GM19240 (cell line): ENCODE results near the gene TTC34.

ENCODE experiments used
- DNase-seq: peaks from one replicate; pipeline ENCODE4 v3.0.0; 2011; ENCODE audit warnings: low spot score; ENCODE audit not compliant: insufficient read length

TTC34 gene

DNA sequence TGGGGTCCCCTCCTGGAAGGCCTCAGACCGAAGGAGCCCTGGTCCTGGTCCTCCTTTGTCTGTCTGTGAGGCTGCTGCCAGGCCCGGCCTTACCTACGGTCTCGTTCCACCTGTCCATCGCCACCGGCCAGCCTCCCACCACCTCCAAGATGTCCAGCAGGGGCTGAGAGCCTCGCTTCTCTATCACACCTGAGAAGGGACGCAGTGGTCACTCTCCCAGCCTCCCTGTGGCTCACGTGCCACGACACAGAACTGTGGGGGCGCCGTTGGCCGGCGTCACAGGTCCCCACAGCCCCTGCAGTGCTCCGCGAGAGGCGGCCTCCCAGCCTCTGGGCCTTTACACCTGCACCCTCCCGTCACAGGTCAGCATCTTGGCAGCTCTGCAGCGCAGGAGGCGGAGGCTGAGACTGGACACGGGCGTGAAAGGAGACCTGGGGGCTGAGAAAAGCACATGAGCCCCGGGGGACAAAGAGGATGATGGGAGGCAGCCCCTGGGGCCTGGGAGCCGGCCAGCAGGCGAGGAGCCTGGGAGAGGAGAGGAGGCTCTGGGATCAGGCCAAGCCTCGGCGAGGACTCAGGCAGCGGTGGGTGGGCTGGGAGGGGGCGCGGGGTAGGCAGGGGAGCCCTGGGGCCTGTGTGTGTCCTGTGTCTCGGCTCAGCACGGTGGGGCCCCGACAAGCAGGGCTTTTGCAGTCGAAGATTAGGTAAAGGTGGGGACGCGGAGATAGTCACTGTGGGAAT, 194.4 kb downstream of the TTC34 start:
- no peak for DNase-seq

DNA sequence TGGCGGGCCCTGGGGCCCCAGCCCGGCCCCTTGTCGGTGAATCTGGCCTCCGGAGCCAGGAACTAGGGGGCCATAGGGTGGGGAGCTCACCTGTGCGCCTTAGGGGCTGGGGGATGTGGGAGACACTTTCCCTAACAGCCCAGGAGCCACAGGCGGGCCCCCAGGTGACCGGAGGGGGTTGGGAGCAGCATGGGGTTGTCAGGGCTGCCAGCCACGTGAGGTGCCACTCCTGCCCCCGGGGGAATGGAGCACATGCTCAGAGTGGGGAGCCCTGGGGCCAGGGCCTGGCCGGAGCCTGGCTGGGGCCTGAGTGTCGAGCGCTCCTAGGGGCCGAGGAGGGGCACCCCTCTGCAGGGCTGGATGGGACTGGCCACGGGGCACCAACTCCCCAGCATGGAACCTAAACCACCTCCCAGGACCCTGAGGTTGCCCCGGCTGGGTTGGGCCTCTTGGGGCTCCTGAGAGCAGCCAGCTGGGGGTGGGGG, 195.1 kb downstream of the TTC34 start:
- no peak for DNase-seq

DNA sequence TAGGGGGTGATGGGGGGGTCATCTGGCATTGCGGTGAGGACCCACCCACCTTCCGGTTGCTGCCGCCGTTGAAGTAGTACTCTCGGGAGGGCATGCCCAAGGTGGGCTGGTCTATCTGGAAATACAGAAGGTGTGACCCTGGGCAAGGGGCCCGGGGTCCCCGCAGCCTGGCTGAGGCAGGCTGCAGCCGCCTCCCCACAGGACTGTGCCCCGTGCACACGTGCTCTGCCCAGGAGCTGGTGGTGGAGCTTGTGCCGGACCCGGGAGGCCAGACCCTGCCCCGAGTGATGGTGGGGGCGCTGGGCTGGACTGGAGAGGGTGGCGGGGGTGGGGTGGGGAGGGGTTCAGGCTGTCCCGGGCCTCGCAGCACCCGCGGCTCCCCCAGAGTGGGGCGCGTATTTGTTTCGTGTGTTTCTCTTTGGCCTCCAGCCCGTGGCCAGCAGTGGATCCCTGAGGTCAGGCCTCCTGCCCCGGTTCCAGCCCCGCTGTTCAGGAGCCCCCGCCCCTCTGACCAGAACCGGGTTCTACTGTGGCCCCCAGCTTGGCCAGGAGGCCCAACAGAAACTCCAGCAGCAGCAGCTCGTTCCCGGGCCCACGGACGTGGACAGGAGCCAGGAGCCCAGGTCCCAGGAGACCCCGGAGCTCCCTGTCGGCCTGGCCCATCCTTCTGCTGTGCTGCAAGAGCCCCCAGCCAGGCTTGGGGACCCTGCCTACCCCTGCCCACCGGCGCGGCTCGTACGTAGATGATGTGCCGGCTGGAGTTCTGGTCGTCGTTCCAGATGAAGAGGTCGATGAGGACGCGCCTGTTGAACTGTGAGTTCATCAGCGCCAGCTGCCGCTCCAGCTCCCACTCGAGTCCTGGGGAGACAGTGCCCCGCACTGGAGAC, 195.7 kb downstream of the TTC34 start:
- DNase-seq, result no peak

DNA sequence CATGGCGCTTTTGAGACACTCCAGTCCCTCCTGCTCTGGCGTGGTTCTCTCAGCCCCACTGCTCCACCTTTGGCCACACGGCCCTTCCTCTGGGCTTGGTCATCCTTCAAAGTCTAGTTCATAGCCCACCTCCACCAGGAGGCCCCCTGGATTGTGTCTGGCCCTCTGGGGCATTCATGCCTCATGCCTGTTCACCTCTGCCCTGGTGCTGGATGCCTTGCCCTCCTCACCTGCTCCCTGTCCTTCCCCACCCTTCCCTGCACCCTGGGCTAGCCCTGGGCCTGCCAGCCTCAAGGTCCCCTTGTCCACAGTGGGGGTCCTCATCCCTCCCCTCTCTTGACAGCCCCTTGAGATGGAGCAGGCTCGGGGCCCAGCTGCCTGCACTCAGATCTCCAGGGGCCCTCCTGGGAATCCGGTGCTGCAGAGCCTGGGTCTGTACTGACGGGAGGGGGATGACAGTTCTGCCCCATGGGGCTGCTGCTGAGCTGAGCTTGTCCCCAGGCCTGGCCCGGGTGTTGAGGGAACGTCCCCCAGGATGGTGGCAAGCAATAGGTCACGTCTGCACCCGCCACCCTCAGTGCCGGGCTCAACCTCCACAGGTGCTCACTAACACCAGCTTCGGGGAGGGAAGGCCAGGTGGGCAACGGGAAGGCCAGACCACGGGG, 196.5 kb downstream of the TTC34 start:
- no peak for DNase-seq

DNA sequence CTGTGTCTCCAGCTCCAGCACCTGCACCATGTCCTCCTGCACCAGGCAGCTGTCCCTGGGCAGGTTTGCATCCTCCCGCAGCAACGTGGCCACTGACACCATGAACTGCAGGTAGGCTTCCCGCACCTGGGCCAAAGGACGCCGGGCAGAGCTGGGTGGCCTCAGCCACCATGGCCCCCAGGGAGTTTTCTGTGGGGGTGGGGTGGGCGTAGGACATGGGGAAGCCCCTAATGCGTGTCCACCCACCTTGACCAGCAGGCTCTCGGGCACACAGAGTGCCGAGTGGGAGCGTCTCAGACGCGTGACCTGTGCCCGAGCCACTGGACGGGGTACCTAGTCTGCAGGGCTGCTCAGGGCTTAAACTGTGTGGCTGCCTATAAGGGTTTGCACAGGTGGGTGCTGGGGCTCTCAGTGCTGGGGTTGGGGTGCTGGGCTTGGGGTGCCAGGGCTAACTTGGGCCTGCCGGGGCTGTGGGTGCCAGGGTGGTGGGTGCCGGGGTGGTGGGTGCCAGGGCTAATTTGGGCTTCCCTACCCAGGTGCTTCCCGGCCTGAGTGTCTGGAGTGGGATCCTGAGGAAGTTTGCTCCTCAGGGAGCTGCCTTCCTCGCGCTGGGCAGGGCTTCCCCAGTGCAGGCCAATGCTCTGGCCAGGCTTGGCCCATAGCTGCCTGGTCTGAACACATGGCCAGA, 197.2 kb downstream of the TTC34 start:
- no peak for DNase-seq

GRCh38 chr1:2603521-2604155, 197.9 kb downstream of the TTC34 start:
- DNase-seq, result no peak

DNA sequence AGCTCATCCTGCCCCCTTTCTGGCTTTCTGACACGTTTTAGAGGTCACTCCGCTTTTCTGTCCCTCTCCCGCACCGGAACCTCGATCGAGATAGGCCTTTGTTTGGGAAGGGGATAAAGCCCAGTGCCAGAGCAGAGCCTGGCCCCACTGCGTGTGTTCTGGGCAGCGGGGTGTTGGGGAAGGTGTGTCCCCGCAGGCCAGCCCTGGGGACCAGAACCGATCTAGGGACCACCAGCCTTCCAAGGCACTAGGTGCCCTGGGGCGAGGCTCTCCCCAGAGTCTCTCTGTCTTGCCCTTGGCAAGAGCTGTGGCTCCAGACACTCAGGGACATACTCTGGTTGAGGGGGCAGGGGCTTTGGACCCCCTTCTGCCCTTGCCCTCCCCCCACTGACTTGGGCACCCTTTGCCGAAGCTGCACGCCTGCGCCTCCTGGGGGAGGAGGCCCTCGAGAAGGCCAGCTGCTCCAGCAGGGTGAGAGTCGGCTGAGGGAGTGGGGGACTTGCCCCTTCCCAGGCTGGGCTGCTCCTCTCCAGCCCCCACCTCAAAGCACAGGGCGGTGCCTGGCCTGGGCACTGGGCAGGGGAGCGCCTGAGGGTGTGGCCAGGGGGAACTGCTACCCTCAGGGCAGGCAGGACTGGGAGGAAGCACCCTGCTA, 198.5 kb downstream of the TTC34 start:
- no peak for DNase-seq

DNA sequence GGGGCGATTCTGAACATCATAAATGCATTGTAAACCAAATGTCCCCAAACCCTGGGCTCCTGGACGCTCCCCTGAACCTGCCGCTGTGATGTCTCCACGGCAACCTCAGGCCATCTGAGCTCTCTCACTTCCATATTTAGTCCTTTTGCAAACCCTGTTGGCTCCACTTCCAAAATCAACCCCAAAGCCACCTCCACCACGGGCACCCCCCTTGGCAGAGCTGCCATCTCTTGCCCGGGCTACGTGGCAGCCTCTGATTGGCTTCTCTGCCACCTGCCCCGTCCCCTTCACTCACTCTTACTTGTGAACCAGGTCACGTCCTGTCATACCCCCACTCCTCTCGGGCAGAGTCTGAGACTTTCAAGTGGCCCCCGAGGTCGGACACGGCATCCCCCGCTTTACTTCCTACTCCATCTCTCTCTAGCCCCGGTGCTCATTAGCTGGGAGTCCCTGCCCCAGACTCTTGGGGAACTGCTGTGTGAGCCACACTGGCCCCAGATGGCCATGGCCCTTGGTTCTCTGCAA, 199.1 kb downstream of the TTC34 start:
- DNase-seq, result no peak

DNA sequence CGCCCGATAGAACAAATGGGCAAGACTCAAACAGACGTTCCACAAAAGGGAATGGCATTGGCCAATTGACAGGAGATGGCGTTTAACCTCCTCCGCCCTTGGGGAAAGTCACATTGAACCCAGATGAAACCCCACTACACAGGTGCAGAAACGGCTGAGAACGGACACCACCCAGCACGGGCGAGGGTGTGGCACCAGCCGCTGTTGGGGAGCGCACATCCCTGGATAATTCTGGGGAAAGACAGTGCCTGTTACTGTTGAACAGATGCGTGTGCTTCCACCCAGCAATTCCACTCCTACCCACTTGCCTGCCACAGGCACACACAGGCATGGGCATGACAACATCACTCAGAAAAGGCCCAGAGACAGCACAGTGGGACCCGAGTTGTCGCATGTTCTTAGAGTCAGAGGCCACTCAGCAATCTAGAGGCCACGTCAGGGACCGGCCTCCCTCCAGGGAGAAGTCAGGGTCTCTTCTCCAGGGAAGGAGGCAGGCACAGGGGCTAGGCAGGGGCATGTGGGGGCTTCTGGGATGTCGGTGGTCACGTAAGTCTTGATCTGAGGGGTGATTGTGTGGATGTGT, 199.7 kb downstream of the TTC34 start:
- DNase-seq, result no peak

DNA sequence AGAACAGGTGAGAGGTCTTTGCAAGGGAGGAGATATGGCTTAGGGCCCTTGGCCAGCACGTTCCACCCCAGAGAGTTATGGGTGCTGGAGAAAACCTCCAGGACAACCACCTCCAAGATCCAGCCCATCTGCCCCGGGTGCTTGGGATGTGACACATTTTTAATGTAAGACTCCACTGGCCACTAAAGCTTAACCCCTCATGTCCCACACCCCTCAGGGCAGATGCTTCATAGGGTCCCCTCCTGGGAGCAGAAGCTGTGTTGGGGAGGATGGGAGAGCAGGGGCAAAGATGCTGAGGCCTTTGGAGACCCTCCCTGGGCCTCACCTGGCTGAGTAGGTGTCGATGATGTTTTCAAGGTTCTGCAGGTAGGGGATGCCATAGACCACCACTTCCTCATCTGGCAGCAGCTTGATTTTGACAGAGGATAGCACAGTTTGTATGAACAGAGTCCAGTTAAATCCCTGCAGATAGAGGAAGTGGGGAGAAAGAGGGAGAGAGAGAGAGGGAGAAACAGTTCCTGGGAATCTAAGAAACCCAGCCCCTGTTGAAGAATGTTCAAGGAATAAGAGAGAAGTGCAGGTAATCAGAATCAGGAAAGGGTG, 203.1 kb downstream of the TTC34 start:
- no peak for DNase-seq

DNA sequence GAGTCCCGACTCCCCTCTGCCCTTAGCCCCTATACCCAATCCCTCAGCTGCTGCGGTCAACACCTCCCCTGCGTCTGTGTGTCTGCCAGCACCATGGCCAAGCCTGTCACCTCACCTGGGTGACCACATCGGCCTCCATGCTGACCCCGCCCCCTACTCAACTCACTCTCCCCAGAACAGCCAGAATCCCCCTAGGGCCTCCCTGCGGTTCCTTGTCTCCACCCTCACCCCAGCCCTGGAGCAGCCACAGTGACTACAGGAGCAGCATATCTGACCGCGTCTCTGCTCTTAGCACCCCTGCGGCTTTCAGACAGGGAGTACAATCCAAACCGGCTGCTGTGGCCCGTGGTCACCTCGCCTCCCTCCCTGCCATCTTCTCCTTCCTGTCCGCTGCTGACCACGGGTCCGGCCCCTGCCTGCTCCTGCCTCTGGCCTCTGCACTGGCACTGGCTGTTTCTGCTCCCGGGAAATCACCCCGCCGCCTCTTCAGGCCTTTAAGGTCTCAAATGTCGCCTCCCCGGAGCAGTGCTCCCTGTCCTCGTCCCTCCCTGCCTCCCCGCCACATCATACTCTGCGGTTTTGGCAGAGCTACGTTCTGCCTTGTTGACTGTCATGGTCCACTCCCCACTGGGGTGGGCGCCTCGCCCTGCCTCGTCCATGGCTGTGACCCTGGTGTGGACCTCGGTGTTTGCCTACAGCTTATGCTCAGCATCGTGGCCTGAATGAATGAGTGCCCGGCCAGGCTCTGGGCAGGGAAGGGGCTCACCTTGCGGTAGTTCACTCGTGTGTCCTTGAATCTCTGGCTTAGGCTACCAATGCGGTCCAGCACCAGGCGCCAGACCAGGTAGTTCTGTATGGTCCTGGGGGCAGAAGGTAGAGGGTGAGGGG, 203.8 kb downstream of the TTC34 start:
- no peak for DNase-seq

- DNase-seq, result no peak
Observed at GRCh38 chr1:2596530-2597333, 204.8 kb downstream of the TTC34 start.

- DNase-seq, result no peak
Observed at GRCh38 chr1:2595812-2596529, 205.5 kb downstream of the TTC34 start.

DNA sequence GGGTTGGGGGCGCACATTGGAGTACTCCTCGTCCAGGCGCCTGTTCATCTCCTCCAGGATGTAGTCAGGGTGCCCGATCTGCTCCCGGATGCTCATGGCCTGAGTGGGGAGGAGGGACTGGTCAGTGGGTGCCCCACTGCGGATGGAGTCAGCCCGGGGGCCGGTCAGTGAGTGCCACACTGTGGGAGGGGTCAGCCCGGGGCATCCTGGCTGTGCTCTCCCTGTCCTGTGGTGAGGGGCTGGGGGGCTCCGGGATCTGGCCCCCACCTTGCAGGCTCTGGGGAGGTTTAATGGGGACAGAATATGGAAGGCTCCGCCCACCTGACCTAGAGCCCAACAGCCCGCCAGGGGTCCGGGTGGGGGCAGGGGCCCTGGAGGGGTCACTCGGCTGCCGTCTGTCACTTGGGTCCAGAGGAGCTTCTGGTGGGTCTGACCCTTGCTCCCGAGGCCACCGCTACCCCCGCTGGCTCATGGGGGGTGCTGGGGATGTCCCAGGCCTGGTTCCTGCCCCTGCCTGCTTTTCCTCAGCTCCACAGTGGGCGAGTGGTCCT, 206.2 kb downstream of the TTC34 start:
- no peak for DNase-seq

DNA sequence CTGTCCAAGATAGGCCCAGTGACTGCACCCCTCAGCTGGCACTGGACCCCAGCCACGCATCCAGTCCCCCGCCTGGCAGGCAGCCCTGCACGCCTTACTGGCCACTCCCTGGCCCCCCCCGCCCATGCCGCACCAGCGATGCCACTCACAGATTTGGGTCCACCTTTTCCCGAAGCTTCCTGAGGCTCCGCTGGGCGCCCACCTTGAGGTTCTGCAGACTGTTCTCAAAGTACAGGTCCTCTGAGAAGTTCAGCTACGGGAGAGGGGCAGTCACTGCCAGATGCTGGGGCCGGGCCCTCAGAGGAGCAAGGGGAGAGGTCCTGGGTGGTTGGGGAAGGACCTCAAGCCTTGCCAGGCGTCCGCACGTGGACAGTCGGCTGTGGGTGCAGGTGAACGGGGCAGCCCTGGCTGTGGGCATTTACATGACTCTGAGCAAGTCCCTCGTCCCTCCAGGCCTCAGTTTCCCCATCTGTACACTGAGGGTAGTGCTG, 206.8 kb downstream of the TTC34 start:
- no peak for DNase-seq

- DNase-seq, result no peak
Observed at GRCh38 chr1:2594001-2594640, 207.4 kb downstream of the TTC34 start.
